ENCODE measurements around the gene MEOX1.
"Not testable (repeated sequence)": the region's sequence is repeated elsewhere in the genome, so short reads cannot be mapped to it uniquely, and the experiment has no call there.

Gene MEOX1

DNA sequence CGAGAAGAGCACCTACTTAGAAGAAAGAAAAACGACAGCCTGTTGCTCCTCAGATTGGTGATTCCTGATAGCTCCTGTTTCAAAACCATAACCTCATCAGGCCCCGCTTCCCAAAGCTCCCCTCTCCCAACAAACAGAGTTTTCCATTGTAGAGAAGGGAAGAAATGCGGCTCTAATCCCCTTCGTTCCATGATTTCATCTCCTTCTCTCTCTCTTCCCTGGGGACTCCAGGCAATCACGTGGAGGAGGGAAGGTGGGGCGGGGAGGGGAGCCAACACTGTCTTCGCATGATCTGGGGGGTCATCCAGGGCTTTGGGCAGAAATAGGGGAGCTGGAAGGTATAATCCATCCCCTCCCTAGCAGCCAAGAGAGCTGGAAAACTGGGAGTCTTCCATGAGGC, 43.4 kb downstream of the MEOX1 start:
- Mint-ChIP-seq H3K27ac (no peak overlapping the region), H3K4me1 (no peaks in the 10 kb centered on the region), H3K27me3 (no peaks in the 10 kb centered on the region), H3K9me3 (no peaks in the 10 kb centered on the region), H3K4me3 (no peak overlapping the region), H3K36me3 (no peaks in the 10 kb centered on the region)

GRCh38 chr17:43616852-43617251, 44.9 kb downstream of the MEOX1 start:
- Mint-ChIP-seq H3K27ac (no peak overlapping the region), H3K4me1 (no peaks in the 10 kb centered on the region), H3K27me3 (no peaks in the 10 kb centered on the region), H3K36me3 (no peaks in the 10 kb centered on the region), H3K9me3 (no peaks in the 10 kb centered on the region), H3K4me3 (no peak overlapping the region)

DNA sequence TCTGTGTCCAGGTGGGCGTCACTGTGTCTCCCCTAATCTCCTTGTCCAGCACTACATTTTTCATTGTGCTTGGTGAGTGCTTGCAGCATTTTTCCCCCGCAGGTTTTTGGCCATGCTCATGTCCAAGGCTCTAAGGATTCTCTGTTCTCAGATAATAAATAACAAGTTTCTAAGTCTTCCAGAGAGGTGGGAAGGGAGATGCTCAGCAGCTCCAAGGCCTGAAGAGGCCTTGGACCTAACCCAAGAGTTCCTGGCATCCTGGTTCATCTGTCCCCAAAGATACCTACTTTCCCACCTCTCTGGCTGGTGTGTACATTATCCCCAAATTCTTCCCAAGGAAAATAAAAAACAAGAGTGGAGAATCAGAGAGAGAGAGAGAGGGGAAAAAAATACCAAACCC, 45.3 kb downstream of the MEOX1 start:
- Mint-ChIP-seq H3K9me3 (no peaks in the 10 kb centered on the region), H3K27me3 (no peaks in the 10 kb centered on the region), H3K4me1 (no peaks in the 10 kb centered on the region), H3K36me3 (no peaks in the 10 kb centered on the region), H3K4me3 (no peak overlapping the region), H3K27ac (no peak overlapping the region)

DNA sequence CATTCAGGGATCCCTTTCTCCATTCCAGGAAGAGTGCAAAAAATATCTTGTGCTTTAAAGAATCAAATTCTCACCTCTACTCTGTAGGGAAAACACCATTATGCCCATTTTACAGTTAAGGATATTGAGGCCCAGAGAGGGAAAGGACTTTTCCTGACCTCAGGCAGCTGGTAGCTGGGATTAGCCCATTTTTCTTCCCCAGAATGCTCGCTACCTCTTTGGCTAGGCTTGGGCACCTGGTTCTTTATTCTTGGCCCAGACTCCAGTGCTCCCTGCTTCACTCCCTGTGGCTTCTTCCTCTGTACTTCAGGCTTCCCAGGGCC, 45.7 kb downstream of the MEOX1 start:
- Mint-ChIP-seq H3K27ac (no peak overlapping the region), H3K4me3 (no peak overlapping the region), H3K27me3 (no peaks in the 10 kb centered on the region), H3K36me3 (no peaks in the 10 kb centered on the region), H3K4me1 (no peaks in the 10 kb centered on the region), H3K9me3 (no peaks in the 10 kb centered on the region)

DNA sequence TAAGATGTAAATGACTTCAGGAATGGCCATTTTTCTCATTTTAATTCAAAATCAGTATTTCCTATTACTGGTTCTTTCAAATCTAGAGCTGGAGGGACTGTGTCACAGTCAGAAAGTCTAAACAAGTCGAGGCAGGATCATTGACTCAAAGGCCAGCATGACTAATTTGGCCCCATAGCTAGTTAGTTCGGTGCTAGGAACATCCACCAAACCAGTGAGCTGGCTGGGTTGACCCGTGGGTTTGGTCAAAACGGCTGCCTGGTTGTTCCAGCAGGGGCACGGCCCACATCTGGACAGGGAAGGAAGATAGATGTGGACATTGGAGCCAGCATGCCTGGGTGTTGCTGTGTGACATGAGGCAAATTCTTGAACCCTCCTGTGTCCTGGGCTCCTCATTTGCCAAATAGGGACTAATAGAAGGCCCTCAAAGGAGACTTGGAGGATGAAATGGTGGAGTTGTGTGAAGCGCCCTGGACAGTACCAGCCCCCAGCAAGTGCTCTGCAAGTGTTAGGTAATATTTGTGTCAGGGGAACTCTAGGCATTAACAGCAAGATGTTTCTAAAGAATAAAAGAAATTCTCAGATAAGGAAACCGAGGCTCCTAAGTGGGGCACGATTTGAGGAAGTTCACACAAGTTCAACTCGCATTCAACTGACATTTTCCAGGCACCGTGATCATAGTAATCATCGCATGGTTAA, 46.2 kb downstream of the MEOX1 start:
- Mint-ChIP-seq H3K4me1 (no peaks in the 10 kb centered on the region), H3K36me3 (no peaks in the 10 kb centered on the region), H3K4me3 (no peak overlapping the region), H3K27ac (no peak overlapping the region), H3K9me3 (no peaks in the 10 kb centered on the region), H3K27me3 (no peaks in the 10 kb centered on the region)

GRCh38 chr17:43614561-43614960, 47.2 kb downstream of the MEOX1 start:
- Mint-ChIP-seq H3K9me3 (no peaks in the 10 kb centered on the region), H3K4me3 (no peak overlapping the region), H3K4me1 (no peaks in the 10 kb centered on the region), H3K36me3 (no peaks in the 10 kb centered on the region), H3K27ac (no peak overlapping the region), H3K27me3 (no peaks in the 10 kb centered on the region)

- no peaks in the 10 kb centered on the region for H3K4me1 Mint-ChIP-seq
- no peaks in the 10 kb centered on the region for H3K36me3 Mint-ChIP-seq
- no peaks in the 10 kb centered on the region for H3K9me3 Mint-ChIP-seq
- no peaks in the 10 kb centered on the region for H3K27me3 Mint-ChIP-seq
- H3K4me3 Mint-ChIP-seq = no peak overlapping the region
- no peak overlapping the region for H3K27ac Mint-ChIP-seq
Observed at GRCh38 chr17:43613917-43614316, 47.8 kb downstream of the MEOX1 start.

GRCh38 chr17:43612515-43612914, 49.2 kb downstream of the MEOX1 start:
- Mint-ChIP-seq H3K4me3 (no peak overlapping the region), H3K27ac (no peak overlapping the region), H3K36me3 (no peaks in the 10 kb centered on the region), H3K9me3 (no peaks in the 10 kb centered on the region), H3K27me3 (no peaks in the 10 kb centered on the region), H3K4me1 (no peaks in the 10 kb centered on the region)

DNA sequence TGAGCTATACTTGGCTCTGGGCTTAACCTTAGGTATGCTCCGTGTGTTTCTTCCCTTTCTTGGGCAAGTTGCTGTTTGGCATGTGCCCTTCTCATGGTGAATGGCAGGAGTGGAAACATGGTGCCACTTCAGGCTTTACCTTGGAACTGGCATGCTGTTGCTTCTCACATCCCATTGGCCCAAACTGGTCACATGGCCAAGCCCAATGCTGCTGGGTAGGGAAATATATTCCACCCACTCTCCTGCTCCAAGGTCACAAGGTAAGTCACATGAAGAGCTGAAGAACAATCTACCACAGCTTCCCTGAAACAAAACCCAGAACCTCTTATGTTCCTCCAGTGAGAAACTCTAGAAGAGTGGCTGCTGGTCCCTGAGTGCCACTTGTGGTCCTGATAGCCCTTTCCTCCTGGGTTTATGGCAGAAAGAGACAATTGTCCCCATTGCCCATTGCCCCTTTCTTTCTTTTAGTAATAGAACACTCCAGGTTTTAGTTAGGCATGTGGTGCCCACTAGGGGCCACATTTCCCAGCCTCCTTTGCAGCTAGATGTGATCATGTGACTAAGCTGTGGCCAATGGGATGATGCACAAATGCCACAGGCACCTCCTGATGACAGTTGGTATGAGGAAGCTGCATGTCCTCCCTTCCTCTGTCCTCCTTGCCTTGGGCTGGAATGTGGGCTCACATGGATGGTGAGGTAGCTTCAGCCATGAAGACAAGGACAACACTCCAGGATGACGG, 50.3 kb downstream of the MEOX1 start:
- Mint-ChIP-seq H3K36me3 (no peaks in the 10 kb centered on the region), H3K4me3 (no peak overlapping the region), H3K9me3 (no peaks in the 10 kb centered on the region), H3K27me3 (no peaks in the 10 kb centered on the region), H3K27ac (no peak overlapping the region), H3K4me1 (no peaks in the 10 kb centered on the region)

DNA sequence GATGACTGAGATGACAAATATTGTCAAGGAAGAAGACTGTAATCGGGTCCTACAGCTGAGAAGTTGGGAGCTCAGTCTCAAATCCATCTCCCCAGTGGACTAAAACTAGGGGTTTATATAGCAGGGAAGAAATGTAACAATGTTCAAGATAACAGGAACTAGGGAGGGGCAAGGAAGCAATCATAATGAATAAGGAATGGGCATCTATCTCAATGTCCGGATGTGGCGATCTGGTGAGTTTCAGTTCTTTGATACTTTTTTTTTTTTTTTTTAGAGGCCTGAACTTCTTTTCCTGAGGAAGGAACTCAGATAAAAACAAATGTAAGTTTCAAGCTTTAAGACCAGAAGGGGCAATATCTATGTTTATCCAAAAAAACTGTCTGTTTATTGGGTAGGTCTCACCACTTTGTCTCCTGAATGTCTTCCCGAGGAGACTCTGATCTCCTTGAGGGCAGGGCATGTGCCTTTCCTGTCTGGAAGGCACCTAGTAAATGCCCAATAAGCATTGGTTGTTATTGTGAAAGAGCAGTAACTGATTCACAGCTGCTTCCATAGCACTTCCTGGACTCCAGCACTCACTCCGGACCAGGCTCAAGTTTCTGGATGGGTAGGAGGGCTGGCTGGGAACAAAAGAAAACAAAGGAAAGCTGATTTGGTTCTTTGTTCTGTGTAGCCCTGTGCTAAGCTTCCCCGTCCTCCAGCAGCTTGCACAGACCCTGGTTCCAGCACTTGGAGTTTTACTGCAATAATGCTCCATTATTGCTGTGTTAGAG, 51.9 kb downstream of the MEOX1 start:
- no peak overlapping the region for H3K27ac Mint-ChIP-seq
- no peaks in the 10 kb centered on the region for H3K36me3 Mint-ChIP-seq
- no peak overlapping the region for H3K4me3 Mint-ChIP-seq
- no peaks in the 10 kb centered on the region for H3K9me3 Mint-ChIP-seq
- H3K4me1 Mint-ChIP-seq = no peaks in the 10 kb centered on the region
- H3K27me3 Mint-ChIP-seq = no peaks in the 10 kb centered on the region

GRCh38 chr17:43608313-43608712, 53.4 kb downstream of the MEOX1 start:
- H3K36me3 Mint-ChIP-seq = no peaks in the 10 kb centered on the region
- no peaks in the 10 kb centered on the region for H3K4me1 Mint-ChIP-seq
- H3K4me3 Mint-ChIP-seq = no peak overlapping the region
- no peaks in the 10 kb centered on the region for H3K9me3 Mint-ChIP-seq
- H3K27me3 Mint-ChIP-seq = no peaks in the 10 kb centered on the region
- H3K27ac Mint-ChIP-seq = no peak overlapping the region

GRCh38 chr17:43604549-43604948, 57.2 kb downstream of the MEOX1 start:
- H3K27ac Mint-ChIP-seq = no peak overlapping the region
- no peaks in the 10 kb centered on the region for H3K4me1 Mint-ChIP-seq
- H3K4me3 Mint-ChIP-seq = no peak overlapping the region
- H3K27me3 Mint-ChIP-seq = no peaks in the 10 kb centered on the region
- H3K9me3 Mint-ChIP-seq = no peaks in the 10 kb centered on the region
- no peaks in the 10 kb centered on the region for H3K36me3 Mint-ChIP-seq

DNA sequence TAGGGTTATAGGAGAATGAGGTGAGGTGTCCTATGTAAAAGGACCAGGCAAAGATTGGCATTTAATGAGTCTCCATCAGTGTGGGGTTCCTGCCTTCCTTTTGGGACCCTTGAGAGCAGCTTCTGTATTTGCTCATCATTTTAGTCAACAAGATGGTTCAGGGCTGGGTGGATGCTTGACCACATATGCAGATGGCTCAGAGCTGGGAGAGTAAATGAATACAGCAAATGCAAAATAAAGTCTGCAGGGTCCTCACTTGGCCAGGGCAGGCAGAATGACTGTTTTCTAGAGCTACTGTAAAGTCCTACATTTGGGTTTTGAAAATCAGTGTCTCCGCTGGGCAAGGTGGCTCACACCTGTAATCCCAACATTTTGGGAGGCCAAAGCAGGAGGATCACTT, 58.4 kb downstream of the MEOX1 start:
- H3K27me3 Mint-ChIP-seq = no peaks in the 10 kb centered on the region
- no peaks in the 10 kb centered on the region for H3K36me3 Mint-ChIP-seq

DNA sequence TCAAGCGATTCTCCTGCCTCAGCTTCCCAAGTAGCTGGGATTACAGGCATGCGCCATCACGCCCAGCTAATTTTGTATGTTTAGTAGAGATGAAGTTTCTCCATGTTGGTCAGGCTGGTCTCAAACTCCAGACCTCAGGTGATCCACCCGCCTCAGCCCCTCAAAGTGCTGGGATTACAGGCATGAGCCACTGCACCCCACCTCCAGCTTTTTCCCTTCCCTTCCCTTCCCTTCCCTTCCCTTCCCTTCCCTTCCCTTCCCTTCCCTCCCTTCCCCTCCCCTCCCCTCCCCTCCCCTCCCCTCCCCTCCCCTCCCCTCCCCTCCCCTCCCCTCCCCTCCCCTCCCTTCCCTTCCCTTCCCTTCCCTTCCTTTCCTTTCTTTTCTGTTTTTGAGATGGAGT, 59.2 kb downstream of the MEOX1 start:
- not testable (repeated sequence) for H3K27me3 Mint-ChIP-seq, H3K36me3 Mint-ChIP-seq, H3K4me1 Mint-ChIP-seq, H3K27ac Mint-ChIP-seq, H3K4me3 Mint-ChIP-seq, H3K9me3 Mint-ChIP-seq

More for the DNA sequence above, 58.4 kb downstream of the MEOX1 start:
- no peak overlapping the region for H3K4me3 Mint-ChIP-seq
- H3K27ac Mint-ChIP-seq = no peak overlapping the region
- no peaks in the 10 kb centered on the region for H3K9me3 Mint-ChIP-seq
- H3K4me1 Mint-ChIP-seq = no peaks in the 10 kb centered on the region

GRCh38 chr17:43601280-43602039, 60.3 kb downstream of the MEOX1 start:
- Mint-ChIP-seq H3K27ac (no peak overlapping the region), H3K4me1 (no peaks in the 10 kb centered on the region), H3K9me3 (no peaks in the 10 kb centered on the region), H3K36me3 (no peaks in the 10 kb centered on the region), H3K27me3 (no peaks in the 10 kb centered on the region), H3K4me3 (no peak overlapping the region)

- Mint-ChIP-seq H3K4me1 (no peaks in the 10 kb centered on the region), H3K4me3 (no peak overlapping the region), H3K27ac (no peak overlapping the region), H3K27me3 (no peaks in the 10 kb centered on the region), H3K36me3 (no peaks in the 10 kb centered on the region), H3K9me3 (no peaks in the 10 kb centered on the region)
Observed at GRCh38 chr17:43599835-43600234, 61.9 kb downstream of the MEOX1 start.
